AG04449 (cell line): ENCODE data around the gene DLST.

ENCODE experiments used
- CTCF ChIA-PET: fragments of 350-600 bp; formaldehyde crosslinking; extraction: SDS; loops from one replicate; lab custom pipeline; 2021; ENCODE audit warnings: antibody characterized with exemption; lab: Yijun Ruan, JAX
- POLR2A ChIA-PET: fragments of 400-600, 350-600 bp; formaldehyde crosslinking; extraction: SDS; loops from one replicate; lab custom pipeline; 2020; ENCODE audit warnings: antibody characterized with exemption, inconsistent platforms; lab: Yijun Ruan, JAX
- DNase-seq: peaks from one replicate; pipeline ENCODE4 v3.0.0-alpha.2; 2010; ENCODE audit warnings: low read depth, low spot score
- H3K4me3 ChIP-seq: 2 replicates; pipeline ENCODE4 v1.5.1; 2011; ENCODE audit warnings: low read depth, mild to moderate bottlenecking, control low read depth, low read length
- TF ChIP-seq, protein P1 (sequence below): IDR thresholded peaks from one replicate; pipeline ENCODE4 v1.5.1; 2011; ENCODE audit warnings: mild to moderate bottlenecking, moderate library complexity, low read length, control low read depth, inconsistent platforms; ENCODE audit not compliant: insufficient read depth; ENCODE audit errors: missing control alignments

DLST gene

DNA sequence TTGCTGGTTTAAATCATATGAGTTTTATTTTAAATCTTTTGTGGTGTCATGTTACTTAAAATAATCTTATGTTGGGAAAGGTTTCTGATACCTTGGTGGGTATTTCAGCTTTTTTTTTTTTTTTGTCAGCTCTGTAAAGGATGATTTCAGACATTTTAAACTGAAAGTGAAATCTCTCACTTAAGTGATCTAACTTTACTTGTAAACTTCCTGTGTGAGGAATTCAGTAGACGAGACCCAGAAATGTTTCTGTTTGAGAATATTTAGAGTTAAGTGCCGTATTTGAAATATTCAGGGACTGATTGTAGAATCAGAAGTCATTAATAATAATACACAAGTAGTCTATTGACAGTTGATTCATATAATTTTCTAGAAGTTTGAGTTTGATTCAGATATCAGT, 43.5 kb upstream of the DLST start:
- H3K4me3 ChIP-seq = no peak overlapping the region
- no peak for DNase-seq
- ChIA-PET POLR2A (no interaction called here), CTCF (interaction anchor here (3.4 to 3.5 kb wide), 2 partner anchors 8 to 23 kb away, joined by 18 to 22 read pairs; no protein-coding TSS in a partner anchor)
- TF ChIP-seq, protein P1, sequence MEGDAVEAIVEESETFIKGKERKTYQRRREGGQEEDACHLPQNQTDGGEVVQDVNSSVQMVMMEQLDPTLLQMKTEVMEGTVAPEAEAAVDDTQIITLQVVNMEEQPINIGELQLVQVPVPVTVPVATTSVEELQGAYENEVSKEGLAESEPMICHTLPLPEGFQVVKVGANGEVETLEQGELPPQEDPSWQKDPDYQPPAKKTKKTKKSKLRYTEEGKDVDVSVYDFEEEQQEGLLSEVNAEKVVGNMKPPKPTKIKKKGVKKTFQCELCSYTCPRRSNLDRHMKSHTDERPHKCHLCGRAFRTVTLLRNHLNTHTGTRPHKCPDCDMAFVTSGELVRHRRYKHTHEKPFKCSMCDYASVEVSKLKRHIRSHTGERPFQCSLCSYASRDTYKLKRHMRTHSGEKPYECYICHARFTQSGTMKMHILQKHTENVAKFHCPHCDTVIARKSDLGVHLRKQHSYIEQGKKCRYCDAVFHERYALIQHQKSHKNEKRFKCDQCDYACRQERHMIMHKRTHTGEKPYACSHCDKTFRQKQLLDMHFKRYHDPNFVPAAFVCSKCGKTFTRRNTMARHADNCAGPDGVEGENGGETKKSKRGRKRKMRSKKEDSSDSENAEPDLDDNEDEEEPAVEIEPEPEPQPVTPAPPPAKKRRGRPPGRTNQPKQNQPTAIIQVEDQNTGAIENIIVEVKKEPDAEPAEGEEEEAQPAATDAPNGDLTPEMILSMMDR = no peak

DNA sequence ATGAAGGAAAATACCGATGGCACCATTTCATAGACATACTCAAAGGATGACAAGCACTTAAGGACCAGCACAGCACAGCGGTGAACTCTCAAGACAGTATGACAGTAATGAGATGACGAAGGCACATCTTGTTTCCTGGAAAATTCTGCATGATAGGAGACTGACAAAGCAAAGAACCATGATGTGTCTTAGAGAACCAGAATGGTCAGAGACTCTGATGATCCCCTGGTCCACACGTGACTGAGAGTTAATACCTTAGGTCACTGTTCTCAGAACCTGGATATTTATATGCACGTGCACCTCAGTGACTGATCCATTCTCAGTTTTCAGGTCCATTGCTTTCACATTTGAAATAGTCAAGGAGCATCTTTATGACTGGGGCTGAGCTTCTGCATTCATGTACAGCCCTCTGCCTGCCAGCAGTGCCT, 41.1 kb upstream of the DLST start:
- DNase-seq = no peak
- no peak overlapping the region for H3K4me3 ChIP-seq
- TF ChIP-seq, protein P1 = no peak
- ChIA-PET CTCF (interaction anchor here (1.3 kb wide), 1 partner anchor 20 kb away, joined by 5 read pairs; no protein-coding TSS in a partner anchor), POLR2A (no interaction called here)

DNA sequence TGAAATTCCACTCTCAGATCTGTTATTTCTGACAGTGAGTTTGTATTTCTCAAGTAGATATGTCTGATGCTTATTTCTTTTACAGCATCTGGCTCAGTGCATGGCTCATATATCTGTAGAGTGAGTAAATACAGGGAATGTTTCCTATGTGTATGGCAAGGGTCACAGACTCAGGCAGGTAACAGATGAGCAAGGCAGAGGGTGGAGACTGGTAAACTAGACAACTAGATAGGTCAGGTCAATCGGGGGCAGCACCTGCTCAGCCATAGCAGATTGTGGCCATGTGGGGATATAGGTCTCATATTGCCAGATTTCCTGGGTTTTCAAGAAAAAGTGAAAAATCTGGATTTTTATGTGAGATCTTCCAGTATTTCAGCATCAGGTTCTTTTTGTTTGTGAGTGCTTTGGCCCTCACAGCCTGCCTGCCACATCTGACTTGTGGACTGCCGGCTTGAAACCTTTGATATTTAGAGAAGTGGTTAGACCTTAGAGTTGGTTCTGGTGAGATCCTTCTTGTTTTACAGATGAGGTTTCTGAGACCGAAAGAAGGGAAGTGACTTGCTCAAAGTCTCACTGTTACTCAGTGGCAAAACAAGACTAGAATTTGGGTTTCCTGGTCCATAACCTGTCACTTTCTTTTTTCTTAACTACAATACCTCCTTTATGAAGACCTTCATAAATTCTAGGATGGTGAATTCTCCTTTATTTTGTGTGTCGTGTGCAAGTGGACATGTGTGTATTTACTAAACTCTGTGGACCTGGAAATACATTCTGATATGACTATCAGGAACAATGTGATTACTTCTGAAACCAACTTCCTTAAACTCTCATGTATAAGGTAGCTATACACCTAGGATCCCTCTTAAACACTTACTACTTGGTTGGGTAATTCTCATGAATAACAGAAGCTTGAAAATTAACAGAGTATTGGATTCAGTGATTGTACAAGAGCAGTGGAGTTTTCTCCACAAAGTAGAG, 40.2 kb upstream of the DLST start:
- ChIA-PET POLR2A (interaction anchor here (0.7 kb wide), 1 partner anchor 225 kb away, joined by 3 read pairs; no protein-coding TSS in a partner anchor), CTCF (interaction anchor here (0.9 to 1.8 kb wide), 5 partner anchors 8 to 63 kb away, joined by 3 to 15 read pairs (median 6); no protein-coding TSS in a partner anchor)
- H3K4me3 ChIP-seq = no peak overlapping the region
- TF ChIP-seq, protein P1 = no peak
- no peak for DNase-seq

DNA sequence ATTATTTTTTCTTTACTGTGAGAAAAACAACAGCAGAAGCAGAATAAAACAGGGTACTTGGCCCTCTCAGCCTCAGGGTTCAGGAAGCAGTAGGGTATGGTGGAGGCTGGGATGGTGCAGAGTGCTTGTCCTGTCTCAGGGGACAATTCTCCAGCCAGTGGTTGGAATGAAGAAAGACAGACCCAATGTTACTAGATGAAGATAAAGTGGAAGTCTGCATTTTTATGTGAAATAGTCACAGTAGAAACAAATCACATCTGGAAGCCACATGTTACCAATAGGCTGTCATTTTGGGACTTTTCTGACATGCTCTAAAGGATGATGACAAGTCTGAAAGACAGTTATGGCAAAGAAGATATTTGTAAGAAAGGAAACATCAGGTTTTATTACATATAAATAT, 38.1 kb upstream of the DLST start:
- no peak overlapping the region for H3K4me3 ChIP-seq
- ChIA-PET POLR2A (no interaction called here), CTCF (interaction anchor here (1.2 to 7.7 kb wide), 3 partner anchors 16 to 232 kb away, joined by 4 to 70 read pairs (median 15); partner anchors contain the start of gene LTBP2)
- TF ChIP-seq, protein P1 = peak; percentile 18
- no peak for DNase-seq

DNA sequence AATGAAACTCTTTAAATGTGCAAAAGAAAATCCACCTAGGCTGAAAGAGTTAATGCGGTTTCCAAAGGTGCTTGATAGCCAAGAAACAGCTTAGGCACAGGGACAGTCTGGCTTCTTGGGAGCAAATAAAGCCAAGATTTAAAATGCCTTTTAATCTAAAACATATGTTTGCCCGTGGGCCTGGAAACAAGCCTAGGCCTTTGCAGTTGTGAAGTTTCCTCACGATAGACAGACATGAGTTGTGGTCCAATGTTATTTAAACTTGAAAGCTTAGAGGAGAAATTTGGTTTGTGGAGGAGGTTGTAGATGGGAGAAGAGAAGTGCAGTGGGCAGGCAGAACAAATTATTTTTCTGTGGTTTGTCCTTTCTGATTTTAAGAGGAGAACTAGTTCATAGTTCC, 35.5 kb upstream of the DLST start:
- CTCF ChIA-PET = interaction anchor here (0.7 to 7.7 kb wide), 10 partner anchors 9 to 242 kb away, joined by 3 to 70 read pairs (median 4); partner anchors contain the start of gene LTBP2
- no peak for DNase-seq
- POLR2A ChIA-PET = no interaction called here
- TF ChIP-seq, protein P1 = no peak
- no peak overlapping the region for H3K4me3 ChIP-seq

DNA sequence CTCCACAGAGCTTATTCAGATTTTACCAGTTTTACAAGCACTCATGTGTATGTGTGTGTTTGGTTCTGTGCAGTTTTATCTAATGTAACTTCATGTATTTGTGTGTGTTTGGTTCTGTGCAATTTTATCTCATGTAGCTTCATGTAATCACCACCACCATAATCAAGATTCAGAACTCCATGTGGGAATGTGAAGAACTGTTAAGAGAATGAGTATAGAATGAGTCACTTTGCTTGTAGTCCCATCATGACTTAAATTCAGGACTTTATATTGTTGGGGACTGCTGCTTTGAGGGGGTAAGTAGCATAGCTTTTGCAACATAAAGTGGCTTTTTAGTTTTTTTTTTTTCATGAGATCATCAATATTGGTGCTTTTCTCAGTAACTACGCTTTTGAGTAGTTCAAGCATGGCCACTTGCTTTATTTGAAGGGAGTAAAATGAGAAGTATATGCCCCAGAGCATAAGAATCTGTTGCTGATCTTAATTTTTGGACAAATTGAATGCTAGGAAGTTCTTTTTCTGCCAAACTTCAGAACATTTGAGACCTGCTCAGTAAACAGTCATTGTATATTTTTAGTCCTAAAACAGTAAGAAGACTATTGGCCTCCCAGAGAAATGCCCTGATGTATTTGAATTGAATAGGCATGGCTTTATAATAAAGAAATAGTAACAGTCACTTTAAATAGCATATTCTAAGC, 34.6 kb upstream of the DLST start:
- no peak overlapping the region for H3K4me3 ChIP-seq
- no peak for DNase-seq
- TF ChIP-seq, protein P1 = no peak
- CTCF ChIA-PET = interaction anchor here (0.7 to 7.7 kb wide), 8 partner anchors 8 to 241 kb away, joined by 3 to 70 read pairs (median 4); partner anchors contain the start of gene LTBP2
- POLR2A ChIA-PET = no interaction called here
